ENCODE results near the gene C1orf105. TPM values are rescaled to one million over a fixed set of nuclear protein-coding genes. Genes with fewer than 3 reads are reported as not detected.

Gene C1orf105
- total and polyA plus RNA-seq, 2 of the 8 experiments (the other 6 are each of a cell fraction or from before 2014, with no cell fraction given), result not detected

DNA sequence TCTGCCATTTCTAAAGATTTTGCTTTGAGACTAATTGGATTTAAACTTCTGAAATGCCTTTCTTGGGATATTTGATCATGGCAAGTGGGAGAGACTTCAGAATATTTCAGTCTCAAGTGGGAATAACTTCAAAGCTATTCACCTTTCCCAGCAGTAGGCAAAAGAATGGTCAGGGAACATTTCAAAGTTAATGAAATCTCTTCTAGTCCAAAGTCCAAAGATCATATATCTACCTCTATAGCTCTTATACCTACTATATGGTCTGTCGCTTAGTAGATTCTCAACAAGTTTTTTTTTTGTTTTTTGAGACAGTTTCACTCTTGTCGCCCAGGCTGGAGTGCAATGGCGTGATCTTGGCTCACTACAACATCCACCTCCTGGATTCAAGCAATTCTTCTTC is 67.9 kb downstream of the C1orf105 start:
- Histone ChIP-seq H3K4me3 (ENCODE audit: extremely low read depth in 1 of 4, insufficient read depth in 2 of 4, low read depth in 3 of 4, low read length in 4 of 4) (no peak overlapping the region), H3K23me2 (ENCODE audit: low read depth, low read length) (no peaks in the 10 kb centered on the region), H4K5ac (ENCODE audit: insufficient read length, low read depth, low read length) (no peak overlapping the region), H3K14ac (ENCODE audit: insufficient read length) (no peak overlapping the region), H2AK5ac (ENCODE audit: low read depth, low read length) (no peak overlapping the region), H3K27ac (ENCODE audit: low read depth, low read length) (no peak overlapping the region), H2BK15ac (ENCODE audit: low read length) (no peak overlapping the region), H2BK5ac (ENCODE audit: low read depth, low read length) (no peak overlapping the region), H3K4me2 (ENCODE audit: insufficient read depth in 1 of 2, low read depth in 2 of 2, low read length in 2 of 2) (no peak overlapping the region), H3K4me1 (replicated peaks in 1 of 4; ENCODE audit: control insufficient read depth in 3 of 4, insufficient read depth in 4 of 4, low read length in 3 of 4) (no peaks in the 10 kb centered on the region), H4K8ac (ENCODE audit: extremely low read depth, insufficient read depth, low read length) (no peak overlapping the region), H3K23ac (ENCODE audit: insufficient read length) (no peak overlapping the region), H3K9ac (replicated peaks in 1 of 4; ENCODE audit: extremely low read depth in 1 of 4, low read depth in 3 of 4, low read length in 3 of 4) (no peak overlapping the region), H3K36me3 (ENCODE audit: control insufficient read depth in 2 of 4, insufficient read depth in 4 of 4, low read length in 3 of 4) (no peaks in the 10 kb centered on the region), H3K18ac (ENCODE audit: extremely low read depth, low read length) (no peak overlapping the region), H3K79me1 (ENCODE audit: low read depth, low read length) (no peaks in the 10 kb centered on the region), H3K79me2 (ENCODE audit: control insufficient read depth in 1 of 2, insufficient read depth in 2 of 2, low read length in 2 of 2) (no peaks in the 10 kb centered on the region), H3K9me3 (ENCODE audit: insufficient read depth in 2 of 2, low read depth in 1 of 2, low read length in 1 of 2) (no peaks in the 10 kb centered on the region), H3K27me3 (replicated peaks in 1 of 4; ENCODE audit: control insufficient read depth in 3 of 4, extremely low read depth in 1 of 4, insufficient read depth in 3 of 4, low read length in 3 of 4) (no peaks in the 10 kb centered on the region), H3K56ac (replicated peaks; ENCODE audit: insufficient read length, low read depth, low read length) (no peak overlapping the region), H2BK120ac (replicated peaks; ENCODE audit: low read depth, low read length) (no peak overlapping the region), H2AFZ (ENCODE audit: low read length) (no peak overlapping the region), H2BK20ac (ENCODE audit: low read length) (no peak overlapping the region), H4K91ac (replicated peaks; ENCODE audit: insufficient read length, low read length) (no peak overlapping the region), H4K20me1 (replicated peaks in 1 of 2; ENCODE audit: control insufficient read depth in 1 of 2, insufficient read depth in 2 of 2, low read length in 2 of 2) (no peaks in the 10 kb centered on the region), H3K4ac (replicated peaks; ENCODE audit: insufficient read length, low read depth, low read length) (no peak overlapping the region), H2BK12ac (ENCODE audit: low read depth, low read length) (no peak overlapping the region)
- TF ChIP-seq PHF8 (conservative IDR thresholded peaks at IDR 0.05; ENCODE audit: low read depth, low read length) (no peak), SAP30 (IDR thresholded peaks at IDR 0.05; ENCODE audit: insufficient read depth, insufficient replicate concordance, low read length) (no peak), ASH2L (IDR thresholded peaks at IDR 0.05; ENCODE audit: low read length) (no peak), BRCA1 (IDR thresholded peaks at IDR 0.05; ENCODE audit: low read depth, low read length) (no peak), BACH1 (IDR thresholded peaks at IDR 0.05; ENCODE audit: low read length) (no peak), SIRT6 (IDR thresholded peaks at IDR 0.05; ENCODE audit: low read length) (no peak), YY1 (IDR thresholded peaks at IDR 0.05; ENCODE audit: low read depth, low read length) (no peak), RBBP5 (IDR thresholded peaks at IDR 0.05; ENCODE audit: borderline replicate concordance, low read depth, low read length) (no peak)
- DNase-seq (ENCODE audit: low read depth in 1 of 2, low spot score in 2 of 2) (no peak), FAIRE-seq (no peak)
- ChIA-PET CTCF (ENCODE audit: partially characterized antibody) (interaction anchor here (1.0 to 1.1 kb wide), 3 partner anchors 38 to 60 kb away, joined by 3 to 4 read pairs (median 3); no protein-coding TSS in a partner anchor), POLR2A (ENCODE audit: partially characterized antibody) (no interaction called here)
- WGBS, 2 experiments (ENCODE audit: extremely low coverage in 1 of 2, insufficient coverage in 1 of 2, insufficient read length in 1 of 2, insufficient replicate concordance in 2 of 2, low coverage in 1 of 2, low lambda C conversion rate in 2 of 2, missing lambda C conversion rate in 1 of 2), result 86% methylated on average over 3 of the region's 3 CpGs; no CpG with 5 or more reads in 1 of the 2 experiments
